Right lobe of liver (tissue), 4 donors: Measurements from ENCODE around the gene HSP90B1.

Experiments
- CTCF ChIP-seq, 4 donors: fragments of 200-600 bp in 3 of 4; fragments of 450-650 bp in 1 of 4; IDR thresholded peaks; one replicate each; pipeline versions ENCODE4 v1.5.1 to v1.8.0; 2016 to 2022; ENCODE audit warnings: antibody characterized with exemption in 4 of 4, mild to moderate bottlenecking in 2 of 4
- POLR2A ChIP-seq: fragments of 450-650 bp; IDR thresholded peaks from one replicate; pipeline ENCODE4 v1.6.1; 2017; ENCODE audit warnings: antibody characterized with exemption, mild to moderate bottlenecking
- donor health status: DM: no; HTN: no; CAD: no.
- donor health status: DM: no; HTN: no; CAD: no.
- donor health status: DM: no; HTN: yes; CAD: no.

GRCh38 chr12:103952497-103952896 lies 22.3 kb downstream of the HSP90B1 start:
- TF ChIP-seq CTCF (IDR thresholded peaks at IDR 0.05) (no peak), POLR2A (no peak)
